ENCODE results near the gene RAD21L1.

The RAD21L1 gene

GRCh38 chr20:1267809-1268374 lies 42.0 kb downstream of the RAD21L1 start:
- no peaks in the 10 kb centered on the region for H3K27me3 ChIP-seq (ENCODE audit: control insufficient read depth in 2 of 2, insufficient read depth in 2 of 2, low read length in 2 of 2)
- no peak overlapping the region for H3K9ac ChIP-seq (ENCODE audit: low read depth in 1 of 2, low read length in 2 of 2)
- no peak overlapping the region for H3K4me3 ChIP-seq (ENCODE audit: low read length in 2 of 2)
- no peaks in the 10 kb centered on the region for H3K9me3 ChIP-seq (ENCODE audit: control insufficient read depth in 2 of 2, low read length in 2 of 2)
- H3K36me3 ChIP-seq (ENCODE audit: control insufficient read depth in 2 of 2, insufficient read depth in 2 of 2, low read length in 2 of 2), result no peaks in the 10 kb centered on the region
- peaks cover 4 to 7% of the 10 kb centered on the region in 2 donors for H3K4me1 ChIP-seq (ENCODE audit: control insufficient read depth in 2 of 2, insufficient read depth in 2 of 2, low read length in 2 of 2)
- no peak overlapping the region for H3K27ac ChIP-seq (ENCODE audit: low read depth in 2 of 2, low read length in 2 of 2)

GRCh38 chr20:1269235-1269634 lies 43.4 kb downstream of the RAD21L1 start:
- Histone ChIP-seq H3K4me1 (ENCODE audit: control insufficient read depth in 2 of 2, insufficient read depth in 2 of 2, low read length in 2 of 2) (peaks cover 4 to 7% of the 10 kb centered on the region in 2 donors), H3K27ac (ENCODE audit: low read depth in 2 of 2, low read length in 2 of 2) (no peak overlapping the region), H3K36me3 (ENCODE audit: control insufficient read depth in 2 of 2, insufficient read depth in 2 of 2, low read length in 2 of 2) (no peaks in the 10 kb centered on the region), H3K9me3 (ENCODE audit: control insufficient read depth in 2 of 2, low read length in 2 of 2) (no peaks in the 10 kb centered on the region), H3K27me3 (ENCODE audit: control insufficient read depth in 2 of 2, insufficient read depth in 2 of 2, low read length in 2 of 2) (no peaks in the 10 kb centered on the region), H3K9ac (ENCODE audit: low read depth in 1 of 2, low read length in 2 of 2) (no peak overlapping the region), H3K4me3 (ENCODE audit: low read length in 2 of 2) (no peak overlapping the region)

GRCh38 chr20:1269850-1270249 lies 44.0 kb downstream of the RAD21L1 start:
- Histone ChIP-seq H3K36me3 (ENCODE audit: control insufficient read depth in 2 of 2, insufficient read depth in 2 of 2, low read length in 2 of 2) (no peaks in the 10 kb centered on the region), H3K4me1 (ENCODE audit: control insufficient read depth in 2 of 2, insufficient read depth in 2 of 2, low read length in 2 of 2) (peaks cover 4 to 7% of the 10 kb centered on the region in 2 donors), H3K27me3 (ENCODE audit: control insufficient read depth in 2 of 2, insufficient read depth in 2 of 2, low read length in 2 of 2) (no peaks in the 10 kb centered on the region), H3K4me3 (ENCODE audit: low read length in 2 of 2) (no peak overlapping the region), H3K9ac (ENCODE audit: low read depth in 1 of 2, low read length in 2 of 2) (no peak overlapping the region), H3K27ac (ENCODE audit: low read depth in 2 of 2, low read length in 2 of 2) (no peak overlapping the region), H3K9me3 (ENCODE audit: control insufficient read depth in 2 of 2, low read length in 2 of 2) (no peaks in the 10 kb centered on the region)

GRCh38 chr20:1272368-1273100 lies 46.7 kb downstream of the RAD21L1 start:
- Histone ChIP-seq H3K27me3 (ENCODE audit: control insufficient read depth in 2 of 2, insufficient read depth in 2 of 2, low read length in 2 of 2) (no peaks in the 10 kb centered on the region), H3K4me3 (ENCODE audit: low read length in 2 of 2) (no peak overlapping the region), H3K9ac (ENCODE audit: low read depth in 1 of 2, low read length in 2 of 2) (no peak overlapping the region), H3K36me3 (ENCODE audit: control insufficient read depth in 2 of 2, insufficient read depth in 2 of 2, low read length in 2 of 2) (no peaks in the 10 kb centered on the region), H3K4me1 (ENCODE audit: control insufficient read depth in 2 of 2, insufficient read depth in 2 of 2, low read length in 2 of 2) (no peaks in the 10 kb centered on the region), H3K9me3 (ENCODE audit: control insufficient read depth in 2 of 2, low read length in 2 of 2) (no peaks in the 10 kb centered on the region), H3K27ac (ENCODE audit: low read depth in 2 of 2, low read length in 2 of 2) (no peak overlapping the region)

GRCh38 chr20:1273366-1273765 lies 47.5 kb downstream of the RAD21L1 start:
- Histone ChIP-seq H3K27me3 (ENCODE audit: control insufficient read depth in 2 of 2, insufficient read depth in 2 of 2, low read length in 2 of 2) (no peaks in the 10 kb centered on the region), H3K9me3 (ENCODE audit: control insufficient read depth in 2 of 2, low read length in 2 of 2) (no peaks in the 10 kb centered on the region), H3K27ac (ENCODE audit: low read depth in 2 of 2, low read length in 2 of 2) (no peak overlapping the region), H3K4me1 (ENCODE audit: control insufficient read depth in 2 of 2, insufficient read depth in 2 of 2, low read length in 2 of 2) (no peaks in the 10 kb centered on the region), H3K4me3 (ENCODE audit: low read length in 2 of 2) (no peak overlapping the region), H3K36me3 (ENCODE audit: control insufficient read depth in 2 of 2, insufficient read depth in 2 of 2, low read length in 2 of 2) (no peaks in the 10 kb centered on the region), H3K9ac (ENCODE audit: low read depth in 1 of 2, low read length in 2 of 2) (no peak overlapping the region)

GRCh38 chr20:1274485-1275311 lies 48.9 kb downstream of the RAD21L1 start:
- Histone ChIP-seq H3K36me3 (ENCODE audit: control insufficient read depth in 2 of 2, insufficient read depth in 2 of 2, low read length in 2 of 2) (no peaks in the 10 kb centered on the region), H3K9ac (ENCODE audit: low read depth in 1 of 2, low read length in 2 of 2) (no peak overlapping the region), H3K9me3 (ENCODE audit: control insufficient read depth in 2 of 2, low read length in 2 of 2) (no peaks in the 10 kb centered on the region), H3K27ac (ENCODE audit: low read depth in 2 of 2, low read length in 2 of 2) (no peak overlapping the region), H3K27me3 (ENCODE audit: control insufficient read depth in 2 of 2, insufficient read depth in 2 of 2, low read length in 2 of 2) (no peaks in the 10 kb centered on the region), H3K4me1 (ENCODE audit: control insufficient read depth in 2 of 2, insufficient read depth in 2 of 2, low read length in 2 of 2) (no peaks in the 10 kb centered on the region), H3K4me3 (ENCODE audit: low read length in 2 of 2) (no peak overlapping the region)

GRCh38 chr20:1275919-1276318 lies 50.1 kb downstream of the RAD21L1 start:
- Histone ChIP-seq H3K27me3 (ENCODE audit: control insufficient read depth in 2 of 2, insufficient read depth in 2 of 2, low read length in 2 of 2) (no peaks in the 10 kb centered on the region), H3K9ac (ENCODE audit: low read depth in 1 of 2, low read length in 2 of 2) (no peak overlapping the region), H3K4me3 (ENCODE audit: low read length in 2 of 2) (no peak overlapping the region), H3K27ac (ENCODE audit: low read depth in 2 of 2, low read length in 2 of 2) (no peak overlapping the region), H3K9me3 (ENCODE audit: control insufficient read depth in 2 of 2, low read length in 2 of 2) (no peaks in the 10 kb centered on the region), H3K4me1 (ENCODE audit: control insufficient read depth in 2 of 2, insufficient read depth in 2 of 2, low read length in 2 of 2) (no peaks in the 10 kb centered on the region), H3K36me3 (ENCODE audit: control insufficient read depth in 2 of 2, insufficient read depth in 2 of 2, low read length in 2 of 2) (no peaks in the 10 kb centered on the region)

- Histone ChIP-seq H3K27ac (ENCODE audit: low read depth in 2 of 2, low read length in 2 of 2) (no peak overlapping the region), H3K4me1 (ENCODE audit: control insufficient read depth in 2 of 2, insufficient read depth in 2 of 2, low read length in 2 of 2) (peaks cover 5 to 8% of the 10 kb centered on the region in 2 donors), H3K9ac (ENCODE audit: low read depth in 1 of 2, low read length in 2 of 2) (no peak overlapping the region), H3K9me3 (ENCODE audit: control insufficient read depth in 2 of 2, low read length in 2 of 2) (no peaks in the 10 kb centered on the region), H3K36me3 (ENCODE audit: control insufficient read depth in 2 of 2, insufficient read depth in 2 of 2, low read length in 2 of 2) (no peaks in the 10 kb centered on the region), H3K27me3 (ENCODE audit: control insufficient read depth in 2 of 2, insufficient read depth in 2 of 2, low read length in 2 of 2) (no peaks in the 10 kb centered on the region), H3K4me3 (ENCODE audit: low read length in 2 of 2) (no peak overlapping the region)
Measured at GRCh38 chr20:1277529-1278322, 51.9 kb downstream of the RAD21L1 start.

GRCh38 chr20:1278993-1279392 lies 53.1 kb downstream of the RAD21L1 start:
- H3K27ac ChIP-seq (ENCODE audit: low read depth in 2 of 2, low read length in 2 of 2), result no peak overlapping the region
- H3K36me3 ChIP-seq (ENCODE audit: control insufficient read depth in 2 of 2, insufficient read depth in 2 of 2, low read length in 2 of 2), result no peaks in the 10 kb centered on the region
- no peaks in the 10 kb centered on the region for H3K9me3 ChIP-seq (ENCODE audit: control insufficient read depth in 2 of 2, low read length in 2 of 2)
- H3K4me1 ChIP-seq (ENCODE audit: control insufficient read depth in 2 of 2, insufficient read depth in 2 of 2, low read length in 2 of 2), result peaks cover 5 to 8% of the 10 kb centered on the region in 2 donors
- no peak overlapping the region for H3K4me3 ChIP-seq (ENCODE audit: low read length in 2 of 2)
- no peak overlapping the region for H3K9ac ChIP-seq (ENCODE audit: low read depth in 1 of 2, low read length in 2 of 2)
- no peaks in the 10 kb centered on the region for H3K27me3 ChIP-seq (ENCODE audit: control insufficient read depth in 2 of 2, insufficient read depth in 2 of 2, low read length in 2 of 2)

Measured in mucosa of rectum (tissue), 2 donors.